ENCODE data around the gene ERMP1. TPM values are rescaled to one million over a fixed set of nuclear protein-coding genes. Genes with fewer than 3 reads are reported as not detected.

The ERMP1 gene
- polyA plus RNA-seq, 1 of the 3 experiments (the other 2 are of a cell fraction), result 5.9 TPM

- TF ChIP-seq, protein P1, sequence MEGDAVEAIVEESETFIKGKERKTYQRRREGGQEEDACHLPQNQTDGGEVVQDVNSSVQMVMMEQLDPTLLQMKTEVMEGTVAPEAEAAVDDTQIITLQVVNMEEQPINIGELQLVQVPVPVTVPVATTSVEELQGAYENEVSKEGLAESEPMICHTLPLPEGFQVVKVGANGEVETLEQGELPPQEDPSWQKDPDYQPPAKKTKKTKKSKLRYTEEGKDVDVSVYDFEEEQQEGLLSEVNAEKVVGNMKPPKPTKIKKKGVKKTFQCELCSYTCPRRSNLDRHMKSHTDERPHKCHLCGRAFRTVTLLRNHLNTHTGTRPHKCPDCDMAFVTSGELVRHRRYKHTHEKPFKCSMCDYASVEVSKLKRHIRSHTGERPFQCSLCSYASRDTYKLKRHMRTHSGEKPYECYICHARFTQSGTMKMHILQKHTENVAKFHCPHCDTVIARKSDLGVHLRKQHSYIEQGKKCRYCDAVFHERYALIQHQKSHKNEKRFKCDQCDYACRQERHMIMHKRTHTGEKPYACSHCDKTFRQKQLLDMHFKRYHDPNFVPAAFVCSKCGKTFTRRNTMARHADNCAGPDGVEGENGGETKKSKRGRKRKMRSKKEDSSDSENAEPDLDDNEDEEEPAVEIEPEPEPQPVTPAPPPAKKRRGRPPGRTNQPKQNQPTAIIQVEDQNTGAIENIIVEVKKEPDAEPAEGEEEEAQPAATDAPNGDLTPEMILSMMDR (IDR thresholded peaks at IDR 0.05), result no peak
- TF ChIP-seq POLR2AphosphoS5 (IDR thresholded peaks at IDR 0.05; ENCODE audit: low read depth, low read length), result no peak
- TF ChIP-seq NRF1 (IDR thresholded peaks at IDR 0.05; ENCODE audit: low read depth, low read length), result no peak
- no peak for TF ChIP-seq RFX5 (IDR thresholded peaks at IDR 0.05; ENCODE audit: low read length)
- no peak for TF ChIP-seq CHD2 (IDR thresholded peaks at IDR 0.05; ENCODE audit: low read length, partially characterized antibody)
These were observed 41.0 kb downstream of the ERMP1 start (continued) for GRCh38 chr9:5791870-5792269.

GRCh38 chr9:5790923-5791322, 42.0 kb downstream of the ERMP1 start:
- no peak overlapping the region for H3K4me2 ChIP-seq
- H3K79me2 ChIP-seq (ENCODE audit: insufficient read depth), result no peaks in the 10 kb centered on the region
- no peak for DNase-seq
- peaks cover 8% of the 10 kb centered on the region for H3F3A ChIP-seq (replicated peaks; ENCODE audit: insufficient read depth)
- WGBS (ENCODE audit: low lambda C conversion rate), result 93% methylated on average over 1 of the region's 1 CpG
- H4K20me1 ChIP-seq (ENCODE audit: insufficient read depth), result no peaks in the 10 kb centered on the region
- no peaks in the 10 kb centered on the region for H3K4me1 ChIP-seq (ENCODE audit: control insufficient read depth in 1 of 2, insufficient read depth in 2 of 2, low read depth in 1 of 2, low read length in 1 of 2)
- TF ChIP-seq TEAD4 (IDR thresholded peaks at IDR 0.05; ENCODE audit: borderline replicate concordance, insufficient read depth) (no peak), YY1 (IDR thresholded peaks at IDR 0.05; ENCODE audit: low read depth) (no peak), FOXM1 (IDR thresholded peaks at IDR 0.05; ENCODE audit: low read depth) (no peak)
- no peak overlapping the region for H3K9ac ChIP-seq
- no peak overlapping the region for H3K4me3 ChIP-seq (ENCODE audit: low read depth in 2 of 2, low read length in 1 of 2)
- H3K27ac ChIP-seq (ENCODE audit: low read depth in 2 of 2, low read length in 1 of 2), result no peak overlapping the region
- peaks cover 17 to 20% of the 10 kb centered on the region in 2 experiments for H3K36me3 ChIP-seq (replicated peaks in 1 of 2; ENCODE audit: control insufficient read depth in 1 of 2, insufficient read depth in 2 of 2, low read length in 1 of 2)
- no peak overlapping the region for H2AFZ ChIP-seq (ENCODE audit: low read depth)
- H3K27me3 ChIP-seq (ENCODE audit: insufficient read depth), result no peaks in the 10 kb centered on the region
- ChIA-PET CTCF (no interaction called here), POLR2A (no interaction called here)
- H3K9me2 ChIP-seq, result no peaks in the 10 kb centered on the region
- no peaks in the 10 kb centered on the region for H3K9me3 ChIP-seq

- CTCF ChIA-PET, result no interaction called here
- H3K4me2 ChIP-seq, result no peak overlapping the region
- DNase-seq, result no peak
- H3F3A ChIP-seq (replicated peaks; ENCODE audit: insufficient read depth), result peaks cover 10% of the 10 kb centered on the region
- no peaks in the 10 kb centered on the region for H3K4me1 ChIP-seq (ENCODE audit: control insufficient read depth in 1 of 2, insufficient read depth in 2 of 2, low read depth in 1 of 2, low read length in 1 of 2)
- POLR2A ChIA-PET, result no interaction called here
- no peaks in the 10 kb centered on the region for H3K27me3 ChIP-seq (ENCODE audit: insufficient read depth)
- no peak overlapping the region for H3K27ac ChIP-seq (ENCODE audit: low read depth in 2 of 2, low read length in 1 of 2)
- no peaks in the 10 kb centered on the region for H3K79me2 ChIP-seq (ENCODE audit: insufficient read depth)
- WGBS (ENCODE audit: low lambda C conversion rate), result 100% methylated on average over 3 of the region's 5 CpGs
- no peaks in the 10 kb centered on the region for H3K9me3 ChIP-seq
- H3K9me2 ChIP-seq, result no peaks in the 10 kb centered on the region
- H3K36me3 ChIP-seq (replicated peaks in 1 of 2; ENCODE audit: control insufficient read depth in 1 of 2, insufficient read depth in 2 of 2, low read length in 1 of 2), result peaks cover 21 to 32% of the 10 kb centered on the region in 2 experiments
- H4K20me1 ChIP-seq (ENCODE audit: insufficient read depth), result no peaks in the 10 kb centered on the region
- H3K9ac ChIP-seq, result no peak overlapping the region
- H2AFZ ChIP-seq (ENCODE audit: low read depth), result no peak overlapping the region
- no peak overlapping the region for H3K4me3 ChIP-seq (ENCODE audit: low read depth in 2 of 2, low read length in 1 of 2)
- TF ChIP-seq ELF1 (IDR thresholded peaks at IDR 0.05) (no peak), FOSL2 (IDR thresholded peaks at IDR 0.05; ENCODE audit: borderline replicate concordance, low read depth) (no peak), JUND (IDR thresholded peaks at IDR 0.05) (no peak), TAF1 (IDR thresholded peaks at IDR 0.05; ENCODE audit: borderline replicate concordance, low read depth, low read length) (no peak), MEF2A (IDR thresholded peaks at IDR 0.05; ENCODE audit: borderline replicate concordance, low read depth) (no peak), CHD2 (IDR thresholded peaks at IDR 0.05; ENCODE audit: low read length, partially characterized antibody) (no peak), RCOR1 (IDR thresholded peaks at IDR 0.05; ENCODE audit: low read length) (no peak), RXRA (IDR thresholded peaks at IDR 0.05; ENCODE audit: borderline replicate concordance, low read depth) (no peak), TCF12 (IDR thresholded peaks at IDR 0.05) (no peak), MXI1 (IDR thresholded peaks at IDR 0.05; ENCODE audit: low read depth, low read length) (no peak), TEAD4 (IDR thresholded peaks at IDR 0.05; ENCODE audit: borderline replicate concordance, insufficient read depth) (no peak), EZH2phosphoT487 (IDR thresholded peaks at IDR 0.05; ENCODE audit: borderline replicate concordance, low read depth) (no peak), GABPA (IDR thresholded peaks at IDR 0.05; ENCODE audit: low read depth) (no peak), PBX3 (IDR thresholded peaks at IDR 0.05) (no peak)
- TF ChIP-seq, protein P2, sequence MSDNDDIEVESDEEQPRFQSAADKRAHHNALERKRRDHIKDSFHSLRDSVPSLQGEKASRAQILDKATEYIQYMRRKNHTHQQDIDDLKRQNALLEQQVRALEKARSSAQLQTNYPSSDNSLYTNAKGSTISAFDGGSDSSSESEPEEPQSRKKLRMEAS (IDR thresholded peaks at IDR 0.05; ENCODE audit: low read depth), result no peak
- TF ChIP-seq, protein P3, sequence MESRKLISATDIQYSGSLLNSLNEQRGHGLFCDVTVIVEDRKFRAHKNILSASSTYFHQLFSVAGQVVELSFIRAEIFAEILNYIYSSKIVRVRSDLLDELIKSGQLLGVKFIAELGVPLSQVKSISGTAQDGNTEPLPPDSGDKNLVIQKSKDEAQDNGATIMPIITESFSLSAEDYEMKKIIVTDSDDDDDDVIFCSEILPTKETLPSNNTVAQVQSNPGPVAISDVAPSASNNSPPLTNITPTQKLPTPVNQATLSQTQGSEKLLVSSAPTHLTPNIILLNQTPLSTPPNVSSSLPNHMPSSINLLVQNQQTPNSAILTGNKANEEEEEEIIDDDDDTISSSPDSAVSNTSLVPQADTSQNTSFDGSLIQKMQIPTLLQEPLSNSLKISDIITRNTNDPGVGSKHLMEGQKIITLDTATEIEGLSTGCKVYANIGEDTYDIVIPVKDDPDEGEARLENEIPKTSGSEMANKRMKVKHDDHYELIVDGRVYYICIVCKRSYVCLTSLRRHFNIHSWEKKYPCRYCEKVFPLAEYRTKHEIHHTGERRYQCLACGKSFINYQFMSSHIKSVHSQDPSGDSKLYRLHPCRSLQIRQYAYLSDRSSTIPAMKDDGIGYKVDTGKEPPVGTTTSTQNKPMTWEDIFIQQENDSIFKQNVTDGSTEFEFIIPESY (IDR thresholded peaks at IDR 0.05; ENCODE audit: borderline replicate concordance, low read depth), result no peak
These were observed 43.4 kb downstream of the ERMP1 start for GRCh38 chr9:5789489-5789888.
